SU-DHL-6 (cell line): Measurements from ENCODE around the gene FAM120B.

Source experiments
- H2AFZ ChIP-seq: fragments of 200-600 bp; sonication (generic); 2 replicates; pipeline ENCODE4 v1.6.1; 2014; ENCODE audit warnings: low read depth, mild to moderate bottlenecking, moderate library complexity, mixed read lengths, antibody characterized with exemption, low read length; ENCODE audit not compliant: severe bottlenecking
- H3F3A ChIP-seq: fragments of 200-600 bp; shearing (Covaris generic); 2 replicates; pipeline ENCODE4 v1.6.0; 2016; ENCODE audit warnings: antibody characterized with exemption, mild to moderate bottlenecking; ENCODE audit not compliant: insufficient read depth
- H3K27ac ChIP-seq: fragments of 200-600 bp; sonication (generic); 2 replicates; pipeline ENCODE4 v1.5.1; 2016; ENCODE audit warnings: low read depth, mild to moderate bottlenecking, low read length, moderate library complexity, mixed read lengths
- H3K27me3 ChIP-seq: fragments of 200-600 bp; sonication (generic), shearing (Covaris generic); 2 replicates; pipeline ENCODE4 v1.6.0; 2014; ENCODE audit warnings: mild to moderate bottlenecking, low read length
- H3K36me3 ChIP-seq: fragments of 200-600 bp; sonication (generic); 2 replicates; pipeline ENCODE4 v1.6.1; 2014; ENCODE audit warnings: mild to moderate bottlenecking, low read length, mixed read lengths
- H3K4me2 ChIP-seq: fragments of 300-600, 200-600 bp; shearing (Covaris generic), sonication (generic); 2 replicates; pipeline ENCODE4 v1.6.0; 2014; ENCODE audit warnings: low read length, low read depth, mild to moderate bottlenecking; ENCODE audit not compliant: poor library complexity, severe bottlenecking
- H3K4me3 ChIP-seq: fragments of 200-600 bp; sonication (generic); 2 replicates; pipeline ENCODE4 v1.5.1; 2014; ENCODE audit warnings: antibody characterized with exemption, low read length, mild to moderate bottlenecking, mixed read lengths; ENCODE audit not compliant: insufficient read depth, poor library complexity, severe bottlenecking
- H3K79me2 ChIP-seq: fragments of 200-600 bp; sonication (generic); 2 replicates; pipeline ENCODE4 v1.6.1; 2014; ENCODE audit warnings: mild to moderate bottlenecking, low read length, moderate library complexity; ENCODE audit not compliant: insufficient read depth
- H3K9ac ChIP-seq: fragments of 200-600 bp; sonication (generic); 2 replicates; pipeline ENCODE4 v1.7.0; 2014; ENCODE audit warnings: mild to moderate bottlenecking, low read length
- H3K9me2 ChIP-seq: fragments of 200-600 bp; sonication (generic); replicated peaks from 2 replicates; pipeline ENCODE4 v1.6.1; 2014; ENCODE audit warnings: low read length; ENCODE audit not compliant: insufficient read depth
- H3K9me3 ChIP-seq: fragments of 200-600 bp; sonication (generic); 2 replicates; pipeline ENCODE4 v1.6.1; 2014; ENCODE audit warnings: low read length, mixed read lengths; ENCODE audit not compliant: insufficient read depth
- H4K20me1 ChIP-seq: fragments of 200-600 bp; sonication (generic); 2 replicates; pipeline ENCODE4 v1.6.1; 2014; ENCODE audit warnings: low read depth, mild to moderate bottlenecking, antibody characterized with exemption, low read length, moderate library complexity, mixed read lengths
- EZH2phosphoT487 ChIP-seq: fragments of 200-600 bp; sonication (generic), shearing (Covaris generic); conservative IDR thresholded peaks from 2 replicates; pipeline ENCODE4 v1.6.1; 2018; ENCODE audit warnings: mild to moderate bottlenecking, antibody characterized with exemption, low read length, moderate library complexity, mixed read lengths
- TF ChIP-seq, protein P1 (sequence below): fragments of 200-600 bp; sonication (generic); IDR thresholded peaks from one replicate; pipeline ENCODE4 v1.5.1; 2017; ENCODE audit warnings: antibody characterized with exemption, mild to moderate bottlenecking, low read length, moderate library complexity; ENCODE audit not compliant: insufficient read depth, poor library complexity, severe bottlenecking

The FAM120B gene

GRCh38 chr6:170440437-170440836 lies 133.9 kb downstream of the FAM120B start:
- Histone ChIP-seq H2AFZ (no peak overlapping the region), H3K9me3 (no peaks in the 10 kb centered on the region), H3F3A (no peaks in the 10 kb centered on the region)

GRCh38 chr6:170441316-170441715 lies 134.8 kb downstream of the FAM120B start:
- no peaks in the 10 kb centered on the region for H3K27me3 ChIP-seq
- H3K36me3 ChIP-seq: no peaks in the 10 kb centered on the region
- no peak for TF ChIP-seq EZH2phosphoT487
- TF ChIP-seq, protein P1, sequence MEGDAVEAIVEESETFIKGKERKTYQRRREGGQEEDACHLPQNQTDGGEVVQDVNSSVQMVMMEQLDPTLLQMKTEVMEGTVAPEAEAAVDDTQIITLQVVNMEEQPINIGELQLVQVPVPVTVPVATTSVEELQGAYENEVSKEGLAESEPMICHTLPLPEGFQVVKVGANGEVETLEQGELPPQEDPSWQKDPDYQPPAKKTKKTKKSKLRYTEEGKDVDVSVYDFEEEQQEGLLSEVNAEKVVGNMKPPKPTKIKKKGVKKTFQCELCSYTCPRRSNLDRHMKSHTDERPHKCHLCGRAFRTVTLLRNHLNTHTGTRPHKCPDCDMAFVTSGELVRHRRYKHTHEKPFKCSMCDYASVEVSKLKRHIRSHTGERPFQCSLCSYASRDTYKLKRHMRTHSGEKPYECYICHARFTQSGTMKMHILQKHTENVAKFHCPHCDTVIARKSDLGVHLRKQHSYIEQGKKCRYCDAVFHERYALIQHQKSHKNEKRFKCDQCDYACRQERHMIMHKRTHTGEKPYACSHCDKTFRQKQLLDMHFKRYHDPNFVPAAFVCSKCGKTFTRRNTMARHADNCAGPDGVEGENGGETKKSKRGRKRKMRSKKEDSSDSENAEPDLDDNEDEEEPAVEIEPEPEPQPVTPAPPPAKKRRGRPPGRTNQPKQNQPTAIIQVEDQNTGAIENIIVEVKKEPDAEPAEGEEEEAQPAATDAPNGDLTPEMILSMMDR: no peak
- no peaks in the 10 kb centered on the region for H4K20me1 ChIP-seq
- H3K9ac ChIP-seq: no peak overlapping the region
- no peaks in the 10 kb centered on the region for H3F3A ChIP-seq
- H3K4me3 ChIP-seq: no peak overlapping the region
- no peak overlapping the region for H2AFZ ChIP-seq
- no peaks in the 10 kb centered on the region for H3K9me3 ChIP-seq
- no peaks in the 10 kb centered on the region for H3K79me2 ChIP-seq
- H3K27ac ChIP-seq: no peak overlapping the region
- H3K9me2 ChIP-seq: no peaks in the 10 kb centered on the region
- no peak overlapping the region for H3K4me2 ChIP-seq

More at GRCh38 chr6:170440437-170440836, 133.9 kb downstream of the FAM120B start:
- Histone ChIP-seq H3K36me3 (no peaks in the 10 kb centered on the region), H3K27ac (no peak overlapping the region), H3K79me2 (no peaks in the 10 kb centered on the region), H4K20me1 (no peaks in the 10 kb centered on the region), H3K4me3 (no peak overlapping the region), H3K9ac (no peak overlapping the region), H3K27me3 (no peaks in the 10 kb centered on the region), H3K4me2 (no peak overlapping the region), H3K9me2 (no peaks in the 10 kb centered on the region)
- TF ChIP-seq EZH2phosphoT487: no peak
- TF ChIP-seq, protein P1: no peak

DNA sequence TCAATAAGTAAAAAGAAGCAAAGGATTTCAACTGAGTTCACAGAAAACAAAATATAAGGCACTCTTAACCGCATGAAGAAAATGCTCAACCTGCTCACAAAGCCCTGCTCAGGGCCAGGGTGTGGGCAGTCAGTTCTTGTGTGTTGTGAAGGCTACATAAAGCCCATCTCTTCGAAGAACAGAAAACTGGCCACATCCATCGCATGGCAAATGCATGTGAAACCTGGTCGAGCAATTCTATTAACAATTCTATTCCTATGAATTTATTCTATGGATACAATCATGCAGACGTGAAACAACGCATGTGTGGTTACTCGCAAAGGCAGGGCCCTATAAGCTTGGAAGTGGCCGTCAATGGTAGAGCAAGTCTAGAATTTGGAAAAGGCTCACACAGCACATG lies 136.0 kb downstream of the FAM120B start:
- H3K9me2 ChIP-seq: no peaks in the 10 kb centered on the region
- H3K4me2 ChIP-seq: no peak overlapping the region
- no peaks in the 10 kb centered on the region for H3F3A ChIP-seq
- no peaks in the 10 kb centered on the region for H4K20me1 ChIP-seq
- H3K27me3 ChIP-seq: no peaks in the 10 kb centered on the region
- TF ChIP-seq, protein P1: no peak
- TF ChIP-seq EZH2phosphoT487: no peak
- no peaks in the 10 kb centered on the region for H3K9me3 ChIP-seq
- H3K36me3 ChIP-seq: no peaks in the 10 kb centered on the region
- no peak overlapping the region for H3K4me3 ChIP-seq
- H3K27ac ChIP-seq: no peak overlapping the region
- no peak overlapping the region for H2AFZ ChIP-seq
- no peaks in the 10 kb centered on the region for H3K79me2 ChIP-seq
- H3K9ac ChIP-seq: no peak overlapping the region

DNA sequence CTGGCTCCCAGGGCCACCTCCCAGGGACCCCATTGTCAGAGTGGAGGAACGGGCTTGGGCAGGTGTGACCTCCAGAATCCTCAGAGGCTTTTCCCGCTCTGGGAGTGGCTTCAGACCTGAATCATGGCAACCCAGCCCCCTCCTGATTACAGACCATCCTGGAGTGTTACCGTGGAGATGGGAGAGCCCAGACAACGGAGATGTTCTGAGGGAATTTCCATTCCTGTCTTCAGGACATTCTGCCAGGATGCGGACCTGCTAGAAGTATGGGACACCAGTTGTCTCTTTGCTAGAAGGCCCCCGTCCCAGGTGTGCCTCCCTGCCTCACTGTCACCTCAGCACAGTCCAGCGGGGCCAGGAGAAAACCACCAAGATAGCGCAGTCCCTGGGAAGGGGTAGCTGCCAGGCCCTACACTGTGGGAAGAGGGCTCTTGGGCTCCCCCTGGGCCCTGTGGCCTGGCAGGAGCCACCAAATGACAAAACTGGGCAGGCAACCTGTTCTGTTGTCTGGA lies 136.6 kb downstream of the FAM120B start:
- H3K27me3 ChIP-seq: no peaks in the 10 kb centered on the region
- no peak overlapping the region for H3K9ac ChIP-seq

More for the DNA sequence above, 136.6 kb downstream of the FAM120B start:
- no peak overlapping the region for H3K4me2 ChIP-seq
- H3K4me3 ChIP-seq: no peak overlapping the region
- H3K9me2 ChIP-seq: no peaks in the 10 kb centered on the region
- no peak overlapping the region for H2AFZ ChIP-seq
- H3F3A ChIP-seq: no peaks in the 10 kb centered on the region
- no peaks in the 10 kb centered on the region for H3K9me3 ChIP-seq
- H4K20me1 ChIP-seq: no peaks in the 10 kb centered on the region
- no peak overlapping the region for H3K27ac ChIP-seq
- no peaks in the 10 kb centered on the region for H3K36me3 ChIP-seq
- no peak for TF ChIP-seq EZH2phosphoT487
- TF ChIP-seq, protein P1: no peak
- H3K79me2 ChIP-seq: no peaks in the 10 kb centered on the region
